Superior temporal gyrus (tissue), 1 donor: Measurements from ENCODE around the gene ESCO1.

Experiments used
- DNase-seq: peaks from one replicate; pipeline ENCODE4 v3.0.0-alpha.2; 2016; ENCODE audit errors: extremely low spot score

ESCO1 gene

GRCh38 chr18:21490748-21491147 is 109.8 kb downstream of the ESCO1 start:
- no peak for DNase-seq

- DNase-seq, result no peak
Measured at GRCh38 chr18:21489919-21490495, 110.5 kb downstream of the ESCO1 start.

- DNase-seq, result peak; percentile 73
Measured at GRCh38 chr18:21489119-21489750, 111.3 kb downstream of the ESCO1 start.

DNA sequence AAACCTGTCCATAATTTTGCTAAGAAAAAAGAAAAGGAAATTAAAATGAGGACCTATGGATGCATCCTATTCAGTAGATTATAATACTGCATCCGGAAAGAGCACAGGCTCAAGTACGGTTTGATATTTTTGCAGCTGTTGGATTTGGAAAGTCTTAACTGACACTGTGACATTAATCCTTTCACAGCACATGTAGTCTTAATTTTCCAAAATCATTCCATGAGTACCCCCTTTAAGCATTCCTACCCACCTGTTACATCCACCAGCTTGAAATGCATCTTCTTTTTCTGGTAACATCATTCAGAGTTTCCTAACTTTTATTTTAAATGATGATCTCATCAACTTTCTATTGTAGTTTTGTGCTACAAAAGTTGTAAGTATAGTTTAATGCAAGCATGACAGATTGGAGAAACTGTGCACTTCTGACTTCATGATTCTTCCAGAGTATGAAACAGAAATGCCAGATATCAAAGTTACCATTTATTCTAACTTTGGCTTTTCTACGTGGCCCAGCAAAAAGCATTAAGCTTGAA is 113.5 kb downstream of the ESCO1 start:
- DNase-seq, result no peak

DNA sequence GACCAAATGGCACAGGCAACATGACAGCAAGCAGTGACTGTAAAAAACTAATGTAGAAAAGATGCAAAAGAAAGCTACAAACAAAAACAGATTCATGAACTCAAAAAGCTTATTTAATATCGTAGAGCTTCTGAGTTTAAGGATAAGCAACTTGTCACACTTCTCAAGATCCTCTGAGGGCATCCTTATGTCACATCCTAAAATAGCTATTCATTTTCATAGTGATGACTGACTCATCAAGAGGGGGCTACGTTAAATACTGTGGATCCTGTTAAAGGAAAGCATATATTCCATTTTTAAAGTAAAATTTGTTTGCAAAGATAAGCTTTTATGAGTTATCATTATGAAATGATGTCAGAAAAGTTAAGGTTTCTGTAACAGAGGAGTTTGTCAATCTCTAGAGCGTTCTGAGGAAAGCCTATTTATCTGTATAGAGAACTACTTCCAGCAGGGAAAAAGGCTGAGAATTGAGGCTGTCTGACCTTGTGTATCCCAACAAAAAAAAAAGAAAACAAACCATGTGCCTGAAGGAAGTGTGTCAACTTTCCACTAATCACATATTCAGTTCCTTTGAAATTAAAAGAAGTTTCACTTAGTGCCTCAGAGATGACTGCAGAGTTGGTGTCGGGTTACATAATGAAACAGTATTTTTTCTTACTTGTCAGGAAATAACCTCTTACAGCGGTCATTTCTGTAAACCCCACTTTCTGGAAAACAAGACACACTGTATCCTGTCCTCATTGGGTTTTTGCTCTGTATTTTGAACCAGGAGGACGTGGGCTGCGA is 115.5 kb downstream of the ESCO1 start:
- no peak for DNase-seq

DNA sequence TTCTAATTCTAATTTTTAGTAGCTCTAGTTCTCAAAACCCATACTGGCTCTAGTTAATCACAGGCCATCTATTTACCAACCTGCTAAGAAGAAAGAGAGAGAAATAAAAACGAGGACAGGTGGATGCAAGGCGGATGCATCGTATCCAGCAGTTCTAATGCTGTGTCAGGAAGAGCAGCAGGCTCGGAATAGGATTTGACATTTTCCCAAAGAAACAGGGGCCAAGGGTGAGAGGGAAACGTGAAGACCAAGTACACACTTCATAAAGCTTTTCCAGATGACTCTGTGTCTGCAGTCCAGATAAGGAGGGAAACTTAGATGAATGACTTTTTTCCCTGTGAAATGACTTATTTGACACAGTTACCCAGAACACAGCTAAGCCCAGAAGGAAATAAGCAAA is 117.5 kb downstream of the ESCO1 start:
- DNase-seq, result no peak

DNA sequence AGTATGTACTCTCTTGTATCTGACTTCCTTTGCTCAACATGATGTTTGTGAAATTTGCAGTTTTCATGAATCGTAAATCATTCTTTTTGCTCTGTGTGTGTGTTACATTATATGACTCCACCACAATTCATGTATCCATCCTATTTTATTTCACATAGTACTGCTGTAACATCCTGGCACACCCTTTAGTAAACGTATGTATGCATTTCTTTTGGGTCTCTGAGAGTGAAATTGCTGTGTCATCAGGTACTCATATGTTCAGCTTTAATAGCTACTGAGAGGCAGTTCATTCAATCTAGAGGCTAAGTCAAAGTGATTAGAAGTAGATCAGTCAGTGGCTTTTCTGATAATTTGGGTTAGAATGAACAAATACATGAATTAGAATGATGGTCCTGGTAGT is 118.8 kb downstream of the ESCO1 start:
- no peak for DNase-seq

DNA sequence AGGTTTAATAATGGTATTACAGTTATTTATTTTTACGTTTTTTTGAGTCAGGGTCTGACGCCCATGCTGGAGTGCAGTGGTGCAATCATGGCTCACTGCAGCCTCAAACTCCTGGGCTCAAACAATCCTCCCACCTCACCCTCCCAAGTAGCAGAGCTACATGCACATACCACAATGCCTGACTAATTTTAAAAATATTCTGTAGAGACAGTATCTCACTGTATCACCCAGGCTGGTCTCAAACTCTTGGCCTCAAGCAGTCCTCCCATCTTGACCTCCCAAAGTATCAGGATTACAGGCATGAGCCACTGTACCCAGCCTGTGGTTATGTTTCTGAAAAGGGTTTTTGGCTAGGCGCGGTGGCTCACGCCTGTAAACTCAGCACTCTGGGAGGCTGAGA is 120.8 kb downstream of the ESCO1 start:
- DNase-seq, result no peak
